Keratinocyte (primary cell): ENCODE results near the gene DENND4C.

Experiments used
- EZH2 ChIP-seq: IDR thresholded peaks from one replicate; pipeline ENCODE4 v1.6.1; 2012; ENCODE audit warnings: inconsistent platforms, mild to moderate bottlenecking, low read length, moderate library complexity
- TF ChIP-seq, protein P1 (sequence below), 3 experiments: IDR thresholded peaks in 1 of 3; conservative IDR thresholded peaks in 1 of 3; optimal IDR thresholded peaks in 1 of 3; 2 replicates in 2 of 3; 3 replicates in 1 of 3; pipeline versions ENCODE3 to v1.5.1; 2011; ENCODE audit warnings: low read length in 3 of 3, mild to moderate bottlenecking in 3 of 3, moderate library complexity in 2 of 3, control low read depth in 1 of 3, inconsistent platforms in 1 of 3; ENCODE audit not compliant: insufficient read depth in 2 of 3; ENCODE audit errors: extremely low read depth in 1 of 3

- TF ChIP-seq, protein P1, sequence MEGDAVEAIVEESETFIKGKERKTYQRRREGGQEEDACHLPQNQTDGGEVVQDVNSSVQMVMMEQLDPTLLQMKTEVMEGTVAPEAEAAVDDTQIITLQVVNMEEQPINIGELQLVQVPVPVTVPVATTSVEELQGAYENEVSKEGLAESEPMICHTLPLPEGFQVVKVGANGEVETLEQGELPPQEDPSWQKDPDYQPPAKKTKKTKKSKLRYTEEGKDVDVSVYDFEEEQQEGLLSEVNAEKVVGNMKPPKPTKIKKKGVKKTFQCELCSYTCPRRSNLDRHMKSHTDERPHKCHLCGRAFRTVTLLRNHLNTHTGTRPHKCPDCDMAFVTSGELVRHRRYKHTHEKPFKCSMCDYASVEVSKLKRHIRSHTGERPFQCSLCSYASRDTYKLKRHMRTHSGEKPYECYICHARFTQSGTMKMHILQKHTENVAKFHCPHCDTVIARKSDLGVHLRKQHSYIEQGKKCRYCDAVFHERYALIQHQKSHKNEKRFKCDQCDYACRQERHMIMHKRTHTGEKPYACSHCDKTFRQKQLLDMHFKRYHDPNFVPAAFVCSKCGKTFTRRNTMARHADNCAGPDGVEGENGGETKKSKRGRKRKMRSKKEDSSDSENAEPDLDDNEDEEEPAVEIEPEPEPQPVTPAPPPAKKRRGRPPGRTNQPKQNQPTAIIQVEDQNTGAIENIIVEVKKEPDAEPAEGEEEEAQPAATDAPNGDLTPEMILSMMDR (optimal IDR thresholded peaks at IDR 0.05 in 1 of 3, IDR thresholded peaks at IDR 0.05 in 1 of 3, conservative IDR thresholded peaks at IDR 0.05 in 1 of 3; ENCODE audit: extremely low read depth in 1 of 3, insufficient read depth in 2 of 3, low read length in 3 of 3): no peak
- no peak for TF ChIP-seq EZH2
Measured at GRCh38 chr9:19372567-19372966, 142.1 kb downstream of the DENND4C start.
